Measurements from ENCODE around the gene ICAM4. TPM values are rescaled to one million over a fixed set of nuclear protein-coding genes. Genes with fewer than 3 reads are reported as not detected.
"Not testable (repeated sequence)": the region's sequence is repeated elsewhere in the genome, so short reads cannot be mapped to it uniquely, and the experiment has no call there.

The ICAM4 gene
- polyA plus RNA-seq, 12 donors = 0.22 to 1.9 (median 0.44) TPM; not detected in 2

DNA sequence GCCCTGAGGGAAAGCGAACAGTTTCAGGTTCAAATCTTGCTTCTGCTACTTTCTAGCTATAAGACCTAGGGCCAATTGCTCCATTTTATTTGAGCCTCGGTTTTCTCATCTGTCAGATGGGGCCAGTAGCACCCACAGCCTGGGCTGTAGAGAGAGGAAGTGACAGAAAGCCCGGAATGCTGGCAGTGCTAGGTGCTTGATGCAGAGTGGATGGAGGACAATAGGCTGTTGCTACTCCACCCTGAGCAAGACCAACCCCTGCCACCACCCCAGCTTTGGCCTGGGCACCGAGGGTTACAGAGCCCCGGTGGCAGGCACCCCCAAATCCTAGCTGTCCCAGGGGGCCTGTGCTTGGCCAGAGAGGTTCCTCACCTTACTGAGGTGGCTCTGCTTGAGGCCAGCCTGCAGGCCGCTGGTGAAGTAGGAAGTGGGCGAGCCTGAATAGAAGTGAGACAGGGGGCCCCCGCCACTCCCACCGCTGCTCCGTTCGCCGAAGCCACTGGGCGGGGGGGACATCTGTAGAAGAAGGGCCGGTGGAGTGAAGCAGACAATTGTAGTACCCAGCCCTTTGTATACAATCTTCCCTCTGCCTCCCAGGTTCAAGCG is 31.2 kb downstream of the ICAM4 start:
- DNase-seq = no peak

DNA sequence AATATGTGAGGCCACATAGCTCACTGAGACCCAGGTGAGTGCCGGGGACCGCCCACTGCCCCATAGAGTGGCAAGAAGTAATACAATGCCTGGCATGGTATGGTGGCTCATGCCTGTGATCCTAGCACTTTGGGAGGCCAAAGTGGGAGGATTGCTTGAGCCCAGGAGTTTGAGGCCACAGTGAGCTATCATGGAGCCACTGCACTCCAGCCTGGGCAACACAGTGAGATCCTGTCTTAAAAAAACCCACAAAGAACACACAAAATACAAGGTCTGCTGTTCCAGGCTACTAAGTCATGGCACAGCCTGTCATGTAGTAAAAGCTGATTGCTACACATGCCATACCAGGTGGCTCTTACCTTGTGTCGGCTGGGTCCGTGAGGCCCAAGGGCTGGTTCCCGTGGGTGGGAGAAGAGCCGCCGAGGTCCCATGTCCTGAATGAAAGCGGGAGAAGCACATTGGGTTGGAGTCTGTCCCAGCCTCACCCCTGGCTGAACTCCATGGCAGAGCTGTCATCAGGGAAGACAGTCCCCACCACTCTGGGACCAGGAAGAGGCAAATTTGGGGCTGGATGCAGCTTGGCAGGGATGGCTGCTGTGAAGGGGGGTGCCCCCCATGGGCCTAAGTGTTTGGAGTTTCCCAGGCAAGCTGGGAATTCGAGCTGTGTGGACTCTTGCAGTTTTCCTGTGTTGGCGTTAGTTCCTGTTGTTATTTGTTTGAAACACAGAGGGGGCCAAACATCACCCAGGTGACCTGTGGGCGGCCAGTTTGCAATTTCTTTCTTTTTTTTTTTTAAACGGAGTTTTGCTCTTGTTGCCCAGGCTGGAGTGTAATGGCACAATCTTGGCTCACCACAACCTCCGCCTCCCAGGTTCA is 32.3 kb downstream of the ICAM4 start:
- no peak for DNase-seq

DNA sequence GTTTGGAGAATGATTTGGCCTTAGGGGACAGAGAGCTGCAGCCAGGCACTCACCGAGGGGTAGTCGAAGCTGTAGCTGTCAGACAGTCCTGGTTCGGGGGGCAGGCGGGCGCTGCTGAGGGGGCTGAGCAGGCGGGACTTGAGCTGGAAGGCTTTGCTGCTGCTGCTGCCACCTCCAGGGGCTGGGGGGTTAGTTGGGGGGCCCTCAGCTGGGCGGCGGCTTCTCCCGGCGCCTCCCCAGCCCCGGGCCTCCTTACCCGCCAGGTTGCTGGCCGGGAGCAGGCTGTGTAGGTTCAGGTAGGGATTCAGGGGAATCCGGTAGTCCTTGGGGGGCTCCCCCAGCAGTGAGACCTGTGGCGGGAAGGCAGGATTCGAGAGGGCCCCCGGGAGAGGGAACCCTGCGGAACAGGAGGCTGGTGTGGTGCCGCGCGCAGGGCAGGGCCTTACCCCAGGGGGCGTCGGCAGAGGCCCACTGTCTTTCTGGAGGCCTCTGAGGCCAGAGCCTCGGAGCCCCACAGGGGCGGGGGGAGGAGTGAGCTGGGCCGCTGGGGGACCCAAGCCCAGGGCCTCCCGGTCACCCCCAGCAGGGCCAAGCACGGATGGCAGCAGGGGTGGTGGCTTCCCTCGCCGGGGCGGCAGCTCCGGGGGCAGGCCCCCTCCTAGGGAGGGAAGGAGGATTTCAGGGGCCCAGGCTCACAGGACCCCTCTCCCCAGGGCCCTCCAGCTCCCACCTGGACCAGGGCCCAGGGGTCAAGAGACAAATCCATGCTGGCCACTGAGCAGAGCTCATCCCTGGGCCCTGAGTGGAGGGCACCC is 34.1 kb downstream of the ICAM4 start:
- no peak for DNase-seq

DNA sequence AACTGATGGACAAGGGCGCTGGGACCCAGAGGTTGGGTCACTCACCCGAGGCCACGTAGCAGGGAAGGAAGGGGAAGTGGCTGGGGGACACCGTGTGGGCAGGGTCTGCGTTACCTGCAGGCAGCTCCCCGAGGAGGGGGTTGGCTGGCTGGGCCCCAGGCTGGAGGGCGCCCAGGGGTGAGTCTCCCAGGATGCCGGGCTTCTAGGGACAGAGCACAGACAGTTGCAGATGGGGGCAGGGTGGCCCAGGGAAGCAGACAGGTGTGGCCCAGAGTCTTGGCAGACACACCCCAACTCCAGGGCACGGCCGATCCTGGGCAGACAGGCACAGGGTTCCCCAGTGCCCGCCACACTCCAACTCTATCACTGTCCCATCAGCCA is 34.7 kb downstream of the ICAM4 start:
- no peak for DNase-seq

DNA sequence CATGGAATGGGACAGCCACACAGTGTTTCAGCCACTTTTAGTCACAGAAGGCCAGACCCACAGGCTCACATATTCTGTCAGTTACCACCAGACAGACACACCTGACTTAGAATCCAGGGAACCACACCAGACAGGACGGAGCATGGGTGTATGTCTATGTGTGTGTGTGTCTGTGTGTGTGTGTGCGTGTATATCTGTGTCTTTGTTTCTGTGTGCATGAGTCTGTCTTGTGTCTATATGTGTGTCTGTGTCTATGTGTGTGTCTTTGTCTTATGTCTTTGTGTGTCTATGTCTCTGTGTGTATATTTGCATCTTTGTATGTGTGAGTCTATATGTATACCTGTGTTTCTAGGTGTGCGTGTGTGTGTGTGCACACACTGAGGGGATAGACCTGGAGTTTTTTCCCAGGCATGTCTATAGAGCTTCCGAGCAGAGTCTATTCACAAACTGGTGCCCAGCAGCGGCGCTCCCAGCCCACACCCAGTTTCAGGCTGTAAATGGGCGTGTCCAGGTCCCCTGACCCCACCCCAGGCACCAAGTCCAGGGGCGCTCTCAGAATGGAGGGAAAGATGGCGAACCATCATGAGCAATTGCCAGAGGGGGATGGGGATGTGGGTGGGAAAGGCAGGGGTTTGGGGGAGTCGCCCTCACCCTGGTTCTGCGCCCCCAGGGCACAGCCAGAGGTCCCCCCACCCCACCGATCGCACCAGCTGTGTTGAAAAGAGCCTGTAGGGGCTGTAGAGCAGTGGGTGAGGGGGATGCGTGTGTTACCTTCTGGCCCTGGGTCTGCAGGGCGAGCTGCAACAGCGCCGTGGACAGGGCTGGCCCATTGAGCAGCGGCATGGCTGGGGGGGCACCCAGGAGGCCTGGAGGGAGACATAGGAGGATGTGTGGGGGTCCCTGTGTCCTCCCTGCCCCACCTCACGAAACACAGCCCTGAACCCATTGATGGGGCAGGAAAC is 35.4 kb downstream of the ICAM4 start:
- DNase-seq = no peak

DNA sequence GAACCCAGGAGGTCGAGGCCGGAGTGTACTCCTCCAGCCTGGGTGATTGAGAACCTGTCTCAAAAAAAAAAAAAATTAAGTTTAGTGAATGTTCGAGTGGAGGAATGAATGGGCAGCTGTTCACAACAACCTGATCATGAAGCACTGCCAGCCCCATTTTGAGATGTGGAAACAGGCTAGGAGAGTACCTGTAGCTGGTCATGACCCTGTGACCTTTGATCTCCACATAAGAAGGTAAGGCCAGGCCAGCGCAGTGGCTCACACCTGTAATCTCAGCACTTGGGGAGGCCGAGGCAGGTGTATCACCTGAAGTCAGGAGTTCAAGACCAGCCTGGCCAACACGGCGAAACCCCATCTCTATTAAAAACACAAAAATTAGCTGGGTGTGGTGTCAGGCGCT is 39.0 kb downstream of the ICAM4 start:
- no peak for DNase-seq

DNA sequence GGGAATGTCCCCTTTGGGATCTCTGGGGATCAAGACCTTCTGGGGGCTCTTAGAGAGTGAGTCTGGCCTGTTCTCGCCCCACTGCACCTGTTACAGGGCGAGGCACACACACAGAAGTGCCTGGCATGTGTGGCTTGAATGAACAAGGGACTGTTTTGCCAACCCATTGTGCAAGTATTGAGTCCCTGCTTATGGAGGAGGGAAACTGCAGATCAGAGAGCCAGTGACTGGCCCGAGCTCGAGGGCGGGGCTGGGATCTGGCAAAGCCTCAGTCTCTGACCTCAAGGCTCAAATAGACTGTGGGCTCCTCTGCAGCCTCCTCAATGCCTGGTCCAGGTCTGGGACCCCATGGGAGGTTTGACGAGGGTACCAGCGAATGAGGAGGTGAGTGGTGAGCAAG is 41.0 kb downstream of the ICAM4 start:
- no peak for DNase-seq

DNA sequence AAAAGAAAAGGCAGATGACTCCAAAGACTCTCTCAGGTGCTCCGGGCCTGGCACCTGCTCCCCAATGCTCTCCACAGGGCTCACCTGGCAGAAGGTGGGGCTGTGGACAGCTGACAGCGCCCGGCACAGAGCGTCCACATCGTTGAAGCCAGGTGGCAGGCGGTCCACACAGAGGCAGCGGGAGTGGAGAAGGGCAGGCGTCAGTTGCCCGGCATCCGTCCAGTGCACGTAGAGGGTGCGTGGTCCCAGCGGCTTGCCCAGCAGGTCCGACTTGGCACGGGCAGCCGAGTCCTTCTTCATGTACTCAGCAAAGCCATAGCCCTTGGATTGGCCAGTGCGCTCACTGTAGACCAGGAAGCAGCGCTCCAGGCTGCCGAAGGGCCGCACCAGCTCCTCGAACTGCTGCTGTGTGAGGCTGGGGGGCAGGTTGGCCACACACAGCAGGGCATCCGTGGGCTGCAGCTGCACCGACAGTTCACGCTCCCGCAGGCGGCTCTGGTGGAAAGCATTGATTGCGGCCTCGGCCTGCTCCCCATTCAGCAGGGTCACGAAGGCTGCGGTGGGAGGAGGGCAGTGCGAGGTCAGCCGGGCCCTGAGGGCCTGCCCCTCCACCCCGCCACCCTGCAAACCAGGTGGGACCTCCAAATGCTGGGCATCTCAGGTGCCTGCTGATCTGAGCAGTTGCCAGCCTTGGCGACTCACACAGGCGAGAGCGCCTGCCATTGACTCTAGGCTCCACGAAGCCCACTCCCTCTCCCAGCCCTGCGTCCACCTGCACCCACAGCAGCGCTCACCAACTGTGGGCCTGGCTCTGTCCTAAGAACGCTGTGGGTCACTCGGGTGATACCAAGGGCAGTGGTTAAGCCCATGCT is 42.0 kb downstream of the ICAM4 start:
- DNase-seq = no peak

DNA sequence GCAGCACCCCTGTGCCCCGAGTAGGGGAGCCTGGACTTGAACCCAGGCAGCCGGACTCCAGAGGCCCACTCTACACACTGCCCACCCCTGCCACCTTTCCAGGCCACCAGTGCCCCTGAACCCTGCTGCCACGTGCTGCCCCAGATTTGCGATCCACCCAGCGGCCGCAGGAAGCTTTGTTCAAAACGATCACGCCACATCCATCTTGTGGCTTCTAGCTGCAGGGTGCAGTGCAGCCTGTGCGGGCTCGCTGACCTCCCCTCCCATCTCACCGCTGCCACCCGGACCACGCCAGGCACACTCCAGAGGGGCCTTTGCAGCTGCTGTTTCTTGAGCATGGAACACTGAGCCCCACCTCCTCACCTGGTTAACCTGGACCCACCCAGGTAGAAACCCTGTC is 42.8 kb downstream of the ICAM4 start:
- no peak for DNase-seq

DNA sequence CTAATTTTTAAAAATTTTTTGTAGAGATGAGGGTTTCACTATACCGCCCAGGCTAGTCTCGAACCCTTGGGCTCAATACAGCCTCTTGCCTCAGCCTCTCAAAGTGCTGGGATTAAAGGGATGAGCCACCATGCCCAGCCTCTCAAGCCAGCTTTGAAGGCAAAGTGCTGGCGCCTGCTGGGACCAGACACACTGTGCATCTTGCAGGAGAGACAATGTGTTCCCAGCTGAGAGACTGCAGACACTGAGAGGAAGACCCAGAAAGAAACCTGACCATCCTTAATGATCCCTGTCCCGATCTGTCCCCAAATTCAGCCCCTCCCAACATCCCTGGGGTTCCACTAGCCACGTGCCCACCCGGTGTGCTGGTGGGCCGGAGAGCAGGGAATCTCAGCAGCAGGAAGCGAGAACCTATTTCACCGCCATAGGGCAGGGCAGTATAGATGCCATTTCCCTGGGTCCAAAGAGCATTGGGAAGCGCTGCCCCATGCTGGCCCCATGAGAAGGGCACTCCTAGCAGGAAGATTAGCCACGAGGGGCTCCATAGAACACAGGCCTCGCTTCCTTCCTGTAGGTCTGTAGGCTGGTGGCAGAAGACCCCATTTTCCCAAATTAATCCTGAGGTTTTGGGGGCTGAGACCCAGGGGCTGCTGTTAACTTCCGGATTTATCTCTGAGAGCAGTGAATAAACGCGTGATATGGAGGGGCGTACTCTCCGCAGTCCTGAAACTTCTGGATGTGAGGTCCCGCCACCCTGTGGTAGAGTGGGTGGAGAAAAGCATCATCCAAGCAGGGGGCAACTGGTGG is 45.6 kb downstream of the ICAM4 start:
- DNase-seq = no peak

DNA sequence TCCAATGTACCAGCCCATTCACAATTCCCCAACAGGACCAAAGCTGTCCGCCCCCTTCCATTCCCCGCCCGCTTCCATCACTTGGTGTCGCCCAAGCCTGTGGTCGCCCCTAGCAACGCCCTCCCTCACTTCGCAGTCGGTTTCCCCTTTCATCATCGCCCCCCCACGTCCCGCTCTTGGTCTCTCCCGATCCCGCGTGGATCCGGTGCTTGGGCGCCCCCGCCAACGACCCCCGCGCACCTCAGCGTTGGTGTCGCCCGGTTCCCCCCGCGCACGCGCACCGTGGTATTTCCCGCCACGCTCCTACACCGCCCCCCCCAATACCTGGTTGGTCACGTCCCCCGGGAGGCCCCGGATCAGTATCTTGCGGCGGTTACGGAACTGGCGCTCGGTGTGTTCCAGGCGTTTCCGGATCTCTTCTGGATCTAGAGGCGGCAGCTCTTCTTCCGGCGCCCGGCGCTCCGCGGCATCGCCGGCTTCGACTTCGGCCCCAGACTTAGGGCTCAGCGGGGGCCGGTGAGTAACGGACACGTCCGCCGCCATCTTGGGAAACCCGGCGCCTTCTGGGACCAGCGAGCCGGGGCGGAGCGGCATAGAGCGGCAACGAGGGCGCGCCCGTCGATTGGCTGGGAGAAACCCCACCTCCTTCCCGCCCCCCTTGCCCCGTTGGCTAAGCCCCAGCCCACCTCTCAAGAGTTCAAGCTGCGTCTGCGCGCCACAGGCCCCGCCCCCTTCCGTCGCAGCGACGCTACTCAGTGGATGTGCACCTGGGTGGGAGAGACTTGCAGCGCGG is 46.4 kb downstream of the ICAM4 start, which contains the start of gene RAVER1:
Gene RAVER1 (minus strand): TSS at position 565 of the 793 bp plus-strand sequence. CDS start 22 bp downstream, at position 543.
- DNase-seq = peak; percentile 98

DNA sequence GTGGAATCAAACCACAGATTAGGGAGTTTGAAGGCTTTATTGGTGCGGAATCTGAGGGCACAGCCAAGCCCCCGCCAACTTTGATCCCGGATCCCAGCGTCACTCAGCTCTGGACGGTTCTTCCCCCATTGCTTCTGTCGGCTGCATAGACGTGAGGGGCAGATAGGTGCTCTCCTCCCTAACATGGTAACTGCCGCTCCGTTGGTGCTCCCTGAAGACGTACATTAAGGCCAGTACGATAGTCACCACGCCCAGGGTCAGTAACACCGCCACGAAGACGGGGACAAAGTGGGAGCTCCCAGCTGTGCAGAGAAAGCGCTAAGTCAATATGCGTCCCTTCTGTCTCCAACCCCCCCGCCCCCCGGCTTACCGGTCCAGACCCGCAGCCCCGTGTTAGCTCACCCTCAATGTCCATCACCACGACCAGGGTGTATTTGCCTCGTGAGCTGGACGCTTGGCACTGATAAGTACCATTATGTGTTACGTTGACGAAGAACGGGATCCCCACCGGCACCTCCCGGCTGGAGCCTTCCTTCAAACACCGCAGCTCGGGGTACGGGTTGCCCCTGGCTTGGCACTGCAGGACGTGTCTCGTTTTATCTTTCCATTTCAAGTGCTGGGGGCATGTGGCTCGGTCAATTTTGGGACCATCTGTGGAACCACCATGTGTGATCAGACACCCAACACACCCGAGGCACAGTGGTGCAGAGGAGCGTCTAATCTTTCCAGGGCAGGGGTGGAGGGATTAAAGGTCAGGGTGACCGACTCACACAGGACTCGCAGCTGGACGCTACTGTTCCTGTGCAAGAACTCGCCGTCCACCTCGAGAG is 47.2 kb downstream of the ICAM4 start:
- DNase-seq = no peak

DNA sequence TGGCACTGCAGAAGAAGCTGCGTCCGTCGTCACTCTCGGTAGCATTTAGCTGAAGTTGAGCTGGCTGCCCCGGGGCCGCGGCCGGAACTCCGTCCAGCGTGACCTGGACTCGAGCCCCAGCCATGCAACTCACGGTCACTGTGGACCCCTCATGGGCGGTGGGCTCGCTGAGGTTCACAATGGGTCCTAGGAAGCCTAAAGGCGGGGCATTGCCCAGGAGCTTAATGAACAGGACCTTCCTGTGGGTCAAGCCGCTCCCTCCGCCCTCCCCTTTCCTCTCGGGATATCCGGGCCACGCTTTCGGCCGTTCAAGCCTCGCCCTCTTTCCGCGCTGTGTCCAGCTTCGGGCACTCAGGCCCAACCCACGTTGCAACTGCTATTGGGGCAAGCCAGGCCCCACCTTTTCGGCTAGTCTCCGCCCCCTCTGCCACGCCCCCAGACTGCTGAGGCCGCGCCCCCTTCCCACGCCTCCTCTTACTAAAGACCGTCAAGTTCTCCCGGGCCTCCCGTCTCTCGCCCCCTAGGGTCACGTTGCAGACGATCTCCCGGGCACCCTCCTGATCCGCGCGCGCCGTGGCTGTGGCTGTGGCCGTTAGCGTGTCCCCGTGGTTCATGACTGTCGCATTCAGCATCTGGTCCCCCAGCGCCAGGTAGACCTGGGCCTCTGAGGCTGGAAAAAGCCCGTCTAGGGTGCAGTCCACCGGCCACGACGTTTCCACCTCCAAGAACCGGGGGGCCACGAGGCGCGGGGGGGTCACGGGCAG is 48.0 kb downstream of the ICAM4 start:
- peak; percentile 85 for DNase-seq

DNA sequence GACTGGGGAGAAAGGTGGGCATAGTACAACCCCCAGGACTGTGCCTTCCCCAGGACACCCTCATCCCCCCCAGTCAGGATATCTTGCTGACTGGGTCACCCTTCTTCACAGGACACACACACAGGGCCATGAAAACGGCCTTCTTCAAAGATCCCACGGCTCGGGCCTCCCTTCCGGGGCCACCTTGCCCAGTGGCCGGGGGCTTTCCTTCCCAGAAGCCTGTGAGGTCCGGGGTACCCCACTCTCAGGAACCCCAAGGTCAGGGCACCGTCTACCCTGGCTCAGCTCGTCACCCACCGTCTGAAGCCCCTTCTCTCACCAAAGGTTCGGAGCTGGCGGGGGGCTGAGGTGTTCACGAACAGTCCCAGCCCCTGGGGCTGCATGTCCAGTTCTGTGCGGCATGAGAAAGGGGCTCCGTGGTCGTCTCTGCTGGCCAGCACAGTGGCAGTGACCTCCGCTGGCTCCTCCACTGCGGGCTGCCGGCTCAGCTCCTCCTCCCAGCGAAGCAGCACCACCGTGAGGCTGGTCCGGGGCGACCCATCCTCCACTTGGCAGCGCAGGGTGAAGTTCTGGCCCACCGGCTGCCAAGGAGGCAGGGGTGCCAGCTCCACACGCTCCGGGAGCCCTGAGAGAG is 48.7 kb downstream of the ICAM4 start:
- no peak for DNase-seq

DNA sequence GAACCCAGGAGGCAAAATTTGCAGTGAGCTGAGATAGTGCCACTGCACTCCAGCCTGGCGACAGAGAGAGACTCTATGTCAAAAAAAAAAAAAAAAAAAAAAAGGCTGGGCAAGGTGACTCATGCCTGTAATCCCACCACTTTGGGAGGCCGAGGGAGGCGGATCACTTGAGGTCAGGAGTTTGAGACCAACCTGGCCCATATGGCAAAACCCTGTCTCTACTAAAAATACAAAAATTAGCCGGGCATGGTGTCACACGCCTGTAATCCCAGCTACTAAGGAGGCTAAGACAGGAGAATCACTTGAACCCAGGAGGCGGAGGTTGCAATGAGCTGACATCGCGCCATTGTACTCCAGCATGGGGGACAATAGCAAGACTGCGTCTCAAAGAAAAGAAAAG is 50.0 kb downstream of the ICAM4 start:
- not testable (repeated sequence) for DNase-seq

All from muscle of arm (tissue), 12 donors.